Stimulated activated CD8-positive, alpha-beta memory T cell treated with anti-CD3 and anti-CD28 coated beads, Interleukin-4, amount 100 ng/mL, for 24 hours (primary cell): Measurements from ENCODE around the gene ANKRD52.
"Not testable (repeated sequence)": the region's sequence is repeated elsewhere in the genome, so short reads cannot be mapped to it uniquely, and the experiment has no call there.

Source experiments
- DNase-seq: peaks from one replicate; pipeline ENCODE4 v3.0.0-alpha.2; 2020; ENCODE audit warnings: low read depth

Gene ANKRD52

DNA sequence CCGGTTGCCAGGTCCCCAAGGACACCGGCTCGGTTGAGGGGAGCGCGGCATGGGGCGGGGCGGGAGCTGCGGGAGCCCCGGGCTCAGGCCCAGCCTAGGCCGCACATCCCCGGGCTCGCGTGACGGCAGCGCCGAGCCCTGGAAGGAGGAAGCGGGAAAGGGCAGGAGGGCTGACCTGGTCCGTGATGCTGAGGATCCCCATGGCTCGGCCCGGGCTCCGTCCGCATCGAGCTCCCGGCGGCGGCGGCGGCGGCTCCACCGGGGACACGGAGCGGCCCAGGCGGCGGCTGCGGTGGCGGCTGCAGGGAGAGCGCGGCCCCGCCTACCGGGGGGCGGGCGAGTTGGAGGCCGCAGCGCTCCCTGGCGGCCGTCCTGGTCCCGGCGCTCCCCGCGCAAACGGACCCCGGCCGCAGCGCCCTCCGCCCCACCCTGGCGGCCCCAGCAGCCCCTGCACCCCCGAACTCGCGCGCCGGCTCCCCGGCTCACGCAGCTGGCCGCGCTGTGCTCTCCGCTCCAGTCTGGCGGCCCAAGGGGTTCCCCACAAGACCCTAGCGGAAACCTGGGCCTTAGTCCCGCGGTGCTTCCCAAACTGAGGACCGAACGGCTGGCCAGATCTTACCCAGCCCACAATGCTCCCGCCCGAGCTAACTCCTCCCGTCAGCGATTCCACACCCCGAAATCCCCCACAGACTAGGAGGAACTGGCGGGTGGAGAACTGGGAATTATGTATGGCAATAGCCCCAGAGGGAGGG lies at the start of gene ANKRD52:
ANKRD52 (minus strand) TSS at position 317 of the 752 bp plus-strand sequence; CDS start at position 202, 115 bp downstream.
- peak; percentile 70 for DNase-seq

DNA sequence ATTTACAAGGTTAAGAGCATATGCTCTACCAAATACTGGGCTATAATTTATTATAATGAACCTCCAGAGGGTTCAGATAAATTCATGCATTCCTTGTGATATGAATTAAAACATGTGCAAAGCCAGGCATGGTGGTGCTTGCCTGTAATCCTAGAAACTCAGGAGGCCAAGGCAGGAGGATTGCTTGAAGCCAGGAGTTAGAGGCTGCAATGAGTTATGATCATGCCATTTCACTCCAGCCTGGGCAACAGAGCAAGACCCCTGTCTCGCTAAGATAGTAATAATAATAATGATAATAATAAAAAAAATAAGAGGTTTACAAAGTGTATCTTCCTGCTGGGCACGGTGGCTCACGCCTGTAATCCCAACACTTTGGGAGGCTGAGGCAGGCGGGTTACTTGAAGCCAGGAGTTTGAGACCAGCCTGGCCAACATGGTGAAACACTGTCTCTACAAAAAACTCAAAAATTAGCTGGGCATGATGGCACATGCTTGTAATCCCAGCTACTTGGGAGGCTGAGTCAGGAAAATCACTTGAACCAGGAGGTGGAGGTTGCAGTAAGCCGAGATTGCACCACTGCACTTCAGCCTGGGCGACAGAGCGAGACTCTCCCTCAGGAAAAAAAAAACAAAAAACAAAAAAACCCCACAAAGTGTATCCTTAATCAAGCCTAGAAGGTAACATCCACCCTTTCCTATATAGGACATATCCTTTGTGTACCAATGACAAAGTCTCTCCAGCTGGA lies 49.2 kb upstream of the ANKRD52 start:
- no peak for DNase-seq

DNA sequence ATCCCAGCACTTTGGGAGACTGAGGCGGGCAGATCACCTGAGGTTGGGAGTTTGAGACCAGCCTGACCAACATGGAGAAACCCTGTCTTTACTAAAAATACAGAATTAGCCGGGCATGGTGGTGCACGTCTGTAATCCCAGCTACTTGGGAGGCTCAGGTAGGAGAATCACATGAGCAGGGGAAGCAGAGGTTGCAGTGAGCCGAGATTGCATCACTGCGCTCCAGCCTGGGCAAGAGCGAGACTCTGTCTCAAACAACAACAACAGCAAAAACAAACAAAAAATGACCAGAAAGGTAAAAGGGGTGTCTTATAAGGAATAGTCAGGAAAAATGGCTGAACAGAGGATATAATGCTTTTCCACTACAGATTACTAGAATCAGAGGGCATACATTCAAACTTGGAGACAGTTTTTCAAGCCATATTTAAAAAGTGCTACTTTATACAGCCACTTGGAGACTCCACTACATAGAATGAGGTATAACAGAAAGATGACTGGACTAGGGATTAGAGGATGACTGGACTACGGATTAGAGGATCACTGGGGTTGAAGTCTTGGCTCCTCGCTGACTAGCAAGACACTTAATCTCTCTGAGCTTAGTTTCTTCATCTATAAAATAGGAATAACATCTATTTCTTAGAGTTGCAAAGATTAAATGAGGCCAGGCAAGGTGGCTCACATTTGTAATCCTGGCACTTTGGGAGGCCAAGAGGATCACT lies 46.8 kb upstream of the ANKRD52 start:
- no peak for DNase-seq

DNA sequence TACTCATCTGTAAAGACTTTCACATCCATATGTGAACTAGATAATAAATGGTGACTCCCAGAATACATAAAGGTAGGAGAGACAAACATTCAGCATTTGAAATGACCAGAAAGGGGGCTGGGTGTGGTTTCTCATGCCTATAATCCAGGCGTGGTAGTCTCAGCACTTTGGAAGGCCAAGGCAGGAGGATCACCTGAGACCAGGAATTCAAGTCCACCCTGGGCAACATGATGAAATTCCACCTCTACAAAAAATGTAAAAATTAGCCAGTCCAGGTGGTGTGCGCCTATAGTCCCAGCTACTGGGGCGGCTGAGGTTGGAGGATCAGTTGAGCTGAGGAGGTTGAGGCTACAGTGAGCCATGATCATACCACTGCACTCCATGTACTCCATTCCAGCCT lies 46.1 kb upstream of the ANKRD52 start:
- DNase-seq = no peak

DNA sequence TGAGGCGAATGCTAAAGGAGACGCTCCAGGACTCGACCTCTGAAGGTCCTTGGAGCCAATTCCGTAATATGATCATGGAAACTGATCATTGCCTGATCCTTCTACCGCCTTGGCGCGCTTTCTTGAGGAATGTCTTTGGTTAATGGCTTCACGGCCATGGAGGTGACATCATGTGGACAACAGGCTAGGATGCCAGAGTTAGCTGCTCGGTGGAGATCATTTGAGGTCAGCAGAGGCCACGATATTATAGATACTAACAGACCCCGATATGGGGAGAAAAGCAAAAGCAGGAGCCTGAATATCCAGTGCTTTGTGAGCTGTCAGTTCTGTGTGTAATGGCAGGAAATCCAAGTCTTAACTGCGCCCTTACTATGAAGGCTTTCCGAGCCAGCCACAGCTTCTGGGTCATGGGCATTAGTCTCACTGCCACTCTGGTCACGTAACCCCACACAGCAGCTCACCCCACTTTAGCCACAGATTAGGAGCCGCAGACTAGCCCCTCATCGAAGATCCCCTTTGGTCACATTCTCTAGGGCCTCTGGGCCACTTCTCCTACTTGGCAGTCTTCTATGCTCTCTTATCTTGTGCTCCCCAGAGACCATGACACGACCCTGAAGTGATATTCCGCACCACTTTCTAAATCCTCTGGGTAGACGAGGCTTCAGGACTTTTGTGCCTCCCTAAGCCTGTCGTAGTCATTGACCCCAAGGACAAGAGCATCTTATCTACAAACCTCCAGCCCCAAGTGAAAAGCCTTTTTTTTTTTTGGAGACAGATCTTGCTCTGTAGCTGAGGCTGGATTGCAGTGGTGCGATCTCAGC lies 42.7 kb upstream of the ANKRD52 start:
- DNase-seq = no peak

DNA sequence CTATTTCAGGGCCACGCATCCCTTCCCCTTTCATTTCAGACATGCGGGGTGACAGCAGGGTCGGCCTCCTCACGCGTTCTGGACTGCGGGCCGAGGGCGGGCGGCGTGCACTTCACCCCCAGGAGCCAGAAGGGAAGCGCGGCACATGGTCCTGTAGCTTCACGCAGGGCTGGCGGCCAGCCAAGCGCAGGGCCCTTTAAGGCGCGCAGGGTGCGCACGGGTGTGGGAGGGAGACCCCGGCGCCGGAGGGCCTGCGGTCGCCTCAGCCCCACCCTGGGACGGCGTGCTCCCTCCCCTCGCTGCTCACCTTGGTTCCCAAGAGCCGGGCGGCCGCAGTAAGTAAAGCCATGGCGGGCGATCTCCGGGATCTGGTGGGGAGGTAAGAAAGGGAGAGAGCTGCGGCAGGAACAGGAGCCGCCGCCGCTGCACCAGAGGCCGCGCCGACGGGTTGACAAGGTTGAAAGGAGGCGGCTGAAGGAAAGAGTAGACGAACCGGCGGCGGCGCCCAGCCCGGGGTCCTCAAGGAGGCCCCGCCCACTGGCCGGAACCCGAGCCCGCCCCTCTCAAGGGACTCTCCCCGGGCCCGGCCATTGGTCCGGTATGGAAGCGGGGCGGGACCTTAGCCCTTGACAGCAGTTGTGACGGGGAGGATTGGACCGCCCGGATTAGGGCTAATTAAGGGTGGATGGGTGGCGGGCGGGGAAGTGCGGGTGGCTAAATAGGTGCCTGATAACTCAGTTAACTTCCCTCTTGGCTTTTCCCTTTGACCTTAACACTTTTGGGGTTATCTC lies 41.9 kb upstream of the ANKRD52 start, which contains the start of gene CS:
CS (minus strand) TSS at position 478 of the 791 bp plus-strand sequence; CDS start at position 349, 129 bp downstream.
- DNase-seq = peak; percentile 99

DNA sequence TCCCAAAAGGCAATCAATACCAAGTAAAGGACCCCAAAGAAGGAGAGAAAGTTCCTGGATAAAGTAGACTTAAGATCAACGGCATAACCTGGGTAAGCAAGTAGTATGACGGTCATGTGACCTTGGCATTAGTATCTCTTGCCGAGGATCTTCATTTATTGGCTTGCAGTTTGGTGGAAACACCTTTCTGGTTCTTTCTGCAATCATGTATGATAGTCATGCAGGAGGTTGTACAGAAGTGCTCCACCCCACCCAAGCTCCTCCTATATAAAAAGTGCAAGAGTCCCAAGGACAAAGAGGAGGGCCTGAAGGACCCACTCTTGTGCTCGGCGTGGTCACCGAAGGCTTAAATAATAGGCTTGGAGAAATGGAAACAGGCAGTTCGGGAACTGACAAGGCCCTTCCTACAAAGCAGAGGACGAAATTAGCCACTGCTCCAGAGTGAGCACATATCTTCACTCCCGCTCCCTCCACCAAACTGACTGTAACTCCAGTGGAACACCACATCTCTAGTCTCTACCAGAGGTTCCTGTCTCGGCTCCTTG lies 41.2 kb upstream of the ANKRD52 start:
- DNase-seq = no peak

DNA sequence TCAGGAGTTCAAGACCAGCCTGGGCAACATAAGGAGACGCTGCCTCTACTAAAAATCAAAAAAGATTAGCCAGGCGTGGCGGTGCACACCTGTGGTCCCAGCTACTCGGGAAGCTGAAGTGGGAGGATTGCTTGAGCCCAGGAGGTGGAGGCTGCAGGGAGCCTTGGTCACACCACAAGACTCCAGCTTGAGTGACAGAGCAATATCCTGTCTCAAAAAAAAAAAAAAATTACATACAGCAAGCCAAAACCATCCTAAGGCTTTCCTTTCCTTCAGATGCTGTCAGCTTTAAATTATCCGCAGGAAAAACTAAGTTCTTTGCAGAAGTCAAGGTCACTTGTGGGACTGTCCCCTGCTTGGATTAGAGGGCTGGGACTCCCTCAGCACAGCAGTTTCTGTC lies 40.6 kb upstream of the ANKRD52 start:
- DNase-seq = no peak

DNA sequence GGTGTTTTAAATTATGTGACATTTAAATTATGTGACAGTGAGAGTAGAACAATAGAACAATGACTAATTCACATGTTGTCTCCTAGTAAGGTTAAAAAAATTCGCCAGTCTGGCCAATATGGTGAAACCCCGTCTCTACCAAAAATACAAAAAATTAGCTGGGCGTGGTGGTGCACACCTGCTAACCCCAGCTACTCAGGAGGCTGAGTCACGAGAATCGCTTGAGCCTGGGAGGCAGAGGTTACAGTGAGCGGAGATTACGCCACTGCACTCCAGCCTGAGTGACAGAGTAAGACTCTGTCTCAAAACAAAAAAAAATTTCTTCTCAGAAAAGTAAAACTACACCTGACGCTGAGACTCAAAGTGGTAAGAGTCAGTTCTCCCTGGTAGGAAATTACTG lies 39.2 kb upstream of the ANKRD52 start:
- DNase-seq = no peak

DNA sequence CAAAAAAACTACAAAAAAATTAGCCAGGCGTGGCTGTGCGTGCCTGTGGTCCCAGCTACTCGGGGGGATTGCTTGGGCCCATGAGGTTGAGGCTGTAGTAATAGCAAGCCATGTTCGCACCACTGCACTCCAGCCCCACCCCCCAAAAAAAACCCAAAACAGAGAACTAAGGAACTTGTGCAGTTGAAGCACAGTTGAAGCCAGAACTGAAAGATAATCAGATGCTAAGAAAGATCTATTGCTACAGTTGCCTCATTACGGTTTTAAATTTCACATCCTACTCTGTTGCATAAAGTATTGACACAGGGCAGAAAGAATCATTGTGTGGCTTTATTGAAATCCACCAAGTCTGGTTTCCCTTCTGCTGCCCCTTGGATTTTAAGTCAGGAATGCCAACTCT lies 38.1 kb upstream of the ANKRD52 start:
- no peak for DNase-seq

DNA sequence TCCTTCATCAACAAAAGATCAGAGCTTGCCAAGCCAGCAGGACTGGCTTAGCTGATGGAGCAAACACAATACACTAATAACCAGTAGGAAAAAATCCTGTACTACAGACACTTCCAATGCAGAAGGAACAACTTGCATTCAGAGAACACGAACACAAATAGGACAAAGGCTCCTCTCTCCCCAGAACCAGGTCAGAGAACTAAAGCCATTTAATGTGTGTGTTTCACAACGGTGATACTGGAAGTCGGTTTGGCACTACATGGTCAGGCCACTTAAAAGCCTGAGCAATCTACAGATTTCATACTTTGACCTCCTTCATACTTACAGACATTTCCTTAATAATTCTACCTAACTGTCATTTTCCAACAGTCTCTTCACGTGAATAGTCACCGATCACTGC lies 35.6 kb upstream of the ANKRD52 start:
- DNase-seq = no peak

DNA sequence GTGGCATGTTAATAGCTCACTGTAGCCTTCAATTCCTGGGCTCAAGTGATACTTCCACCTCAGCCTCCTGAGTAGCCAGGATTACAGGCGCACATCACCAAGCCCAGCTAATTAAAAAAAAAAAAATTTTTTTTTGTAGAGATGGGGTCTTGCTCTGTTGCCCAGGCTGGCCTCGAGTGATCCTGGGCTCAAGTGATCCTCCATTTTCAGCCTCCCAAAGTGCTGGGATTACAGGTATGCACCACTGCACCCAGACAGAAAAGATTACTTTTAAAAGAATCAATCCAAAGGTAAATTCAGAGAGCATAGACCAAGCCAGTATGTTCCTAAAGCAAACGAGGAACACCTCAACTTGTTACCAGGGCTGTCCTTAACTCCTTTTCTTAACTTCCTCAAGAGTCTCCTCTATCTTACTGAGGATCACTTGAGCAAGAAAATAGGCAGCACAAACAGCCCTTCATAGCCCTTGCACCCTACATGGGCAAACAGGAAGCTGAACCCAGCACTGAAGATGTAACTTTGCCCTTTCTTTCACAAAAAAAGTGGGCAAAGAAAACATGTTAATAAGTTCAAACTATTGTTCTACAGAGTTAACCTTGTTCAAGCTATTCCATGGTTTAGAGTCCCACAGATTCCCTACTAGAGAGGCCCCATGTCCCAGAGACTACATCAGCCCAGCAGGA lies 30.7 kb upstream of the ANKRD52 start:
- DNase-seq = no peak

DNA sequence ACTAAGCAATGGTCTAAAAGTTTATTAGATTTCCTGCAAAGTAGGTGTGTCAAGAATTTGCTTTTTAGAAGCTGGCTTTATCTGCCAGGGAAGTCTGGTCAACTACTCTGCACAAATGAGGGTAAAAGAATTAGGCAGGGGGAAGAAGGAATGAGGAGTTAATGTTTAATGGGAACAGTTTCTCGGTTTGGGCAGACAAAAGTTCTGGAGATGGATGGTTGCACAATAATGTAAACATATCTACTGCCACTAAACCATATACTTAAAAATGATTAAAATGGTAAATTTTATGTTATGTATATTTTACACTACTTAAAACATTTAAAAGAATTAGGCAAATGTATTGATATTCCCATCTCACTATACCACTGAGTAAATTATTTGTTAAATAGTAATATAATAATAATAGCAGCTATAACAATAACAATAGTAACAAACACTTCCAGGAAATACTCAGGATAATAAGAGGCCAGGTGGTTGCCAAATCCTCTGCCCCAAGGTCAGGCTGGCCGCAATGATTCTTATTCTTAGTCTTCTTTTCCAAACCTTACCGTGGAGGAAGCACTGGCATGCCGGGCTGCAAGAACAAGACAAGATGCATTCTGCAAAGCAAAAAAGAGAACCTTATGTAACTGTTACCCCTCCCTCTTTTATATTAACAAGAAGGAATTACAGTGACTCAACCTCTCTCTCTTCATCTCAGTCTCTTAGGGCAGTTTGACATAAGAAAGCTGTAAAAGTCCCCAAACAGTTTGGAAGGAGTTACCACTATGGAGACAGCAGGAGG lies 28.1 kb upstream of the ANKRD52 start:
- DNase-seq = no peak

DNA sequence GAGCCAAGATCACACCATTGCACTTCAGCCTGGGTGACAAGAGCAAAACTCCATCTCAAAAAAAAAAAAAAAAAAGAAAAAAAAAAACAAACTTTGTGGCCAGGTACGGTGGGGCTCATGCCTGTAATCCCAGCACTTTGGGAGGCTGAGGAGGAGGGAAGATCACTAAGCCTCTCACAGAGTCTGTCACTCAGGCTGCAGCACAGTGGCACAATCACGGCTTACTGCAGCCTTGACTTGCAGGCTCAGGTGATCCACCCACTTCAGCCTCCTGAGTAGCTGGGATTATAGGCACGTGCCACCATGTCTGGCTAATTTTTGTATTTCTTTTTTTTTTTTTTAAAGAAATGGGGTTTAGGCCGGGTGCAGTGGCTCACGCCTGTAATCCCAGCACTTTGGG lies 26.1 kb upstream of the ANKRD52 start:
- not testable (repeated sequence) for DNase-seq

DNA sequence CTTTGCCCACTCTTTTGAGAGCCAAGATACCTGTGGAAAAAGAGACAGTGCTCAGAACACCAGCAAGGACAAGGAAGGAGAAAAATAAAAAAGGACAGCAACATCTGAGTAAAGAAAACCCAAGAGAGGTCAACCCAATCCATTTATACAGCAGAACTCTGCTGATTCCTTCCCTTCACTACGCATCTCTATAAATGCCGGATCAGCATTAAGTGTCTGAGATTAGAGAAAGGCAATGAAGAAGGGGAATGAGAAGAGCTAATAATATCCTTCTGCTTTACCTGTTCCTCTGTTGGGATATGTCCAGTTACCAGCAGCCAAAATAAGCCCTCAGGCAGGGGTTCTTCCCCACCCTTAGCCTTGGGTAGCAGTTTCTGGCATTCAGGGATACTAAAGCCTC lies 24.4 kb upstream of the ANKRD52 start:
- DNase-seq = no peak

DNA sequence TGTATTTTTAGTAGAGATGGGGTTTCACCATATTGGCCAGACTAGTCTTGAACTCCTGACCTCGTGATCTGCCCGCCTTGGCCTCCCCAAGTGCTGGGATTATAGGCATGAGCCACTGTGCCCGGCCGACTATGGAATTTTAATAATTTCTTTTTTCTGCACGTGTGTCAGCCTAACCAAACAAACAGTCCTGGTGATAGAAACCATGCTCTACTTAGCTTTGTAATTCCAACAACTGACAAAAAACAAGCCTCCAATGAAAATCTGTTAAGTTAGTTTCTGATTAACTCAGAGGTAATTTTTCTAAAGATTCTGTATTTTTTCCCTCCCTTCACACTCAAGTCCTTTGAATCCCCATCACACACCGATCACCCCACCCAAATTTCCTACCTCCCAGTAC lies 23.8 kb upstream of the ANKRD52 start:
- DNase-seq = no peak

DNA sequence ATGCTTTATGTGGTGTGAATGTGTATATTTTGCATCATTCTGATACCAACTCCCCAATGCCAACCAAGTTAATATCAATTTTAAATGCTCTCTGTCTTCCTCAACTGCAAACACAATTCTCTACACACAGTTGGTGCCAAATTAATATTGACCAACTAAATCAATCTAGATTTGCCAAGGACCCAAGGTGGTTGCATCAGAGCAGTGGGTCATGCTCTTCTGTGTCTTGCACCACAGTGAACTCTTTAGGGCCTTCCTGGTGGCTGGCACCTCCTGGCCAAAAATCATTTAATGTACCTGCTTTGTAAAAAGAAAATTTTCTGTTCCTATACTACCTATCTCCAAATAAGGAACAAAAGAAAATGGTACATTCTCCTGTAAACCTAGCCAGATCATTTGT lies 22.7 kb upstream of the ANKRD52 start:
- no peak for DNase-seq

DNA sequence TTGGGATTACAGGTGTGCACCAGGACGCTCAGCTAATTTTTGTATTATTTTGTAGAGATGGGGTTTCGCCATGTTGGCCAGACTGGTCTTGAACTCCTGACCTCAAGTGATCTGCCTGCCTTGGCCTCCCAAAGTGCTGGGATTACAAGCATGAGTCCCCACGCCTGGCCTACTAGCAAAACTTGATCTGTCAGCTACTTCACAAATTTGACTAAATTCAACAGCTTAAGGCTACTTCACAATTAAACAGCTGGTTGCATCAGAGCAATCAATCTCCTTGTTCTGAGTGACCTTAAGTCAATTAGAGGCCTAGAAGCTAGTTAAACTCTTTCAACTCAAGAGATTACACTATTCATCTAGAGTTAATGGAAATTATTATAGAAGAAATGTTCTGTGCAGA lies 20.7 kb upstream of the ANKRD52 start:
- no peak for DNase-seq

DNA sequence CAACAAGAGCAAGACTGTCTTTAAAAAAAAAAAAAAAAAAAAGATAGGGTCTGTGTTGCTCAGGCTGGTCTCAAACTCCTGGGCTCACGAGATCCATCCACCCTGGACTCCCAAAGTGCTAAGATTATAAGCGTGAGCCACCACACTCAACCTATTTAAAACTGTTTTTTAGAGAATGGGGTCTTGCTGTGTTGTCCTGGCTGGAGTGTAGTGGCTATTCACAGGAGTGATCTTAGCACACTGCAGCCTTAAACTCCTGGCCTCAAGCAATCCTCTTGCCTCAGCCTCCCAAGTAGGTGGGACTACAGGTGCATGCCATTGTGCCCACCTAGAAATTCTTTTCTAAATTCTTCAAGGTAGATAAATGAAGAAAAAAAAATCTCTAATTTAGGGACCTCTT lies 16.1 kb upstream of the ANKRD52 start:
- DNase-seq = no peak
